ENCODE results near the gene LRRC37B.

DNA sequence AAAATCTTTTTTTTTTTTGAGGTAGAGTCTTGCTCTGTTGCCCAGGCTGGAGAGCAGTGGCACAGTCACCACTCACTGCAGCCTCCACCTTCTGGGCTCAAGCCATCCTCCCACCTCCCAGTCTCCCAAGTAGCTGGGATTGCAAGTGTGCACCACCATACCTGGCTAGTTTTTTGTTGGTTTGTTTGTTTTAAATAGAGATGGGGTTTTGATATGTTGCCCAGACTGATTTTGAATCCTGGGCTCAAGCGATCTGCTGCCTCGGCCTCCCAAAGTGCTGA lies 2.0 kb downstream of the LRRC37B start:
- TF ChIP-seq, protein P1, sequence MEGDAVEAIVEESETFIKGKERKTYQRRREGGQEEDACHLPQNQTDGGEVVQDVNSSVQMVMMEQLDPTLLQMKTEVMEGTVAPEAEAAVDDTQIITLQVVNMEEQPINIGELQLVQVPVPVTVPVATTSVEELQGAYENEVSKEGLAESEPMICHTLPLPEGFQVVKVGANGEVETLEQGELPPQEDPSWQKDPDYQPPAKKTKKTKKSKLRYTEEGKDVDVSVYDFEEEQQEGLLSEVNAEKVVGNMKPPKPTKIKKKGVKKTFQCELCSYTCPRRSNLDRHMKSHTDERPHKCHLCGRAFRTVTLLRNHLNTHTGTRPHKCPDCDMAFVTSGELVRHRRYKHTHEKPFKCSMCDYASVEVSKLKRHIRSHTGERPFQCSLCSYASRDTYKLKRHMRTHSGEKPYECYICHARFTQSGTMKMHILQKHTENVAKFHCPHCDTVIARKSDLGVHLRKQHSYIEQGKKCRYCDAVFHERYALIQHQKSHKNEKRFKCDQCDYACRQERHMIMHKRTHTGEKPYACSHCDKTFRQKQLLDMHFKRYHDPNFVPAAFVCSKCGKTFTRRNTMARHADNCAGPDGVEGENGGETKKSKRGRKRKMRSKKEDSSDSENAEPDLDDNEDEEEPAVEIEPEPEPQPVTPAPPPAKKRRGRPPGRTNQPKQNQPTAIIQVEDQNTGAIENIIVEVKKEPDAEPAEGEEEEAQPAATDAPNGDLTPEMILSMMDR (IDR thresholded peaks at IDR 0.05): no peak
- TF ChIP-seq POLR2A (IDR thresholded peaks at IDR 0.05): no peak

All from Peyer's patch (tissue), 4 donors.